NCI-H146 (cell line): ENCODE results near the gene ATXN1.
"Not testable (repeated sequence)": the region's sequence is repeated elsewhere in the genome, so short reads cannot be mapped to it uniquely, and the experiment has no call there.

Experiments used
- DNase-seq: peaks from one replicate; lab custom pipeline; 2025; lab: John Stamatoyannopoulos, UW

ATXN1 gene

DNA sequence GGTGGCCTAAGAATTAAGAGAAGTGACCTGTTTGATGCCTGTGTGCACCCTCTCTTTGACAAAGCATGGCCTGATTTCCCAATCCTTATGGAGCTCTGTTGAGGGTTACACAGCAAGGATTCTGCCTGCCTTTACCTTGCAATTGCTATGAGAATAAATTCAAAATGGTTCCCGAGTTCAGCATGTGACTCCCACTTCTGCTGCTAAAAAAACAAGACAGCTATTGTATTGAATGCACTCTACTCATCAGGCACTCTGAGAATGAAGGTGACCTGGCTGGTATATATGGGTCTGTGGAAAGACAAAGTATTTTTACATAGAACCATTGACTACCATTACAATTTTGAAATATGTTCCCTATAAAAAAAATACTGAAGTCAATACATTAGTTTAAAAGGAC is 190.3 kb downstream of the ATXN1 start:
- DNase-seq, result no peak

DNA sequence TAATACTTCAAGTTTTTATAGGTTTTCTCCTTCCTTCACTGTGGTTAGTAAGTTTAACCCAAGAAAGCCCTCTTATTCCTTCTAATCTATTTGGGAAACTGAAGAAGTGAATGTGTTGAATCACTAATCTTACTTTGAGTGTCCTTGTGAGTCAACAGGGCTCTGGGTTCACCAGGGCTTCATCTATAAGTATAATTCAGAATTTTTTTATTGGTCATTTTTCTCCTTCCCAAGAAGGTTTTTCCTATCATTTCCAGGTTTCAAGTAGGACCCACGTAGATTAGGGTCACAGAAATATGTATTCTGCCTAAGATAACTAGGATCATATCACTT is 191.1 kb downstream of the ATXN1 start:
- DNase-seq, result no peak

DNA sequence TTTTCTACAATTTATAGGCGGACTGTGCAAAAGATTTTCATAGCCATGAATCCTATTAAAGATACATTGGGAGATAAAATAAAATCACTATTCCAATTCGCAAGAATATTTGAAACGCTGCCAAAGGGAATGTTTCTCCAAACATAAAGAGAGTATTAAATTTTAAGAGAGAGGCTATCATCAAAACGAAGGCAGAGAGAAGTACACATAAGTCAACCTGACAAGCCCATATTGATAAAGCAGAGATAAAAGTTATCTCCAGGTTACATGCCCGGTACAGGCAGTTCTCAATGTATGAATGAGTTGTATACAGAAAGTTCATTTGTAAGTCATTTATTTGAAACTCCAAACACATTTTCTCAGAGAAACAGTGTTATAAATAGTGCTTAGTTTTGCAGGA is 193.1 kb downstream of the ATXN1 start:
- DNase-seq, result no peak

DNA sequence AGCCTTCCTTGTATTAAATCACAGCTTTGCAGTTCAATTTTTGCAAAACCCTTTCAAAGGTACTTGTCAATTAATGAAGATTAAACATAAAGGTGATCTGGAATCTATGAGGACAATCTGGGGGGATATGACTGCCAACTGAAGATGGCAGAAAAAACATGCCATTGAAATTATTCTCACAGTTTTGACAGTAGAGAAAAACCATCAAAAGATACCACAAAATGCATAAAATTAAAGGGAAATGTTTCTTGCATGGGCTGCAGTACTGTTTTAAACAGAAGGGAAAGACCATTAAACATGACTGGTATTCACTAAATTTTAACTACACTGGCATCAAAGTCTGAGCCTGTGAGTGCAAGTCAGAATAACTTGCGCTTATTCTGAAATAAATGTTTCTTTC is 194.2 kb downstream of the ATXN1 start:
- no peak for DNase-seq

DNA sequence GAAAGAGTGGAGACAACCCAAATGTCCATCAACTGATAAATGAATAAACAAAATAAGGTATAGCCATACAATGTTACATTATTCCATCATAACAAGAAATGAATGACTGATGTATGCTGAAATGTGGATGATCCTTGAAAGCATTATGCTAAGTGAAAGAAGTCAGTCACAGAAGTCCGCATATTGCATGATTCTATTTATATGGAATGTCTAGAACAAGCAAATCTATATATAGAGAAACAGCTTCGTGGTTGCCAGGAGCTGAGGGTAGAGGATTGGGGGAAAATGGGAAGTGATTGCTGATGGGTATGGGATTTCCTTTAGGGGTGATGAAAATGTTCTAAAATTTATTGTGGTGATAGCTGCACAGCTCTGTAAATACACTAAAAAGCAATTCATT is 196.8 kb downstream of the ATXN1 start:
- DNase-seq, result no peak

DNA sequence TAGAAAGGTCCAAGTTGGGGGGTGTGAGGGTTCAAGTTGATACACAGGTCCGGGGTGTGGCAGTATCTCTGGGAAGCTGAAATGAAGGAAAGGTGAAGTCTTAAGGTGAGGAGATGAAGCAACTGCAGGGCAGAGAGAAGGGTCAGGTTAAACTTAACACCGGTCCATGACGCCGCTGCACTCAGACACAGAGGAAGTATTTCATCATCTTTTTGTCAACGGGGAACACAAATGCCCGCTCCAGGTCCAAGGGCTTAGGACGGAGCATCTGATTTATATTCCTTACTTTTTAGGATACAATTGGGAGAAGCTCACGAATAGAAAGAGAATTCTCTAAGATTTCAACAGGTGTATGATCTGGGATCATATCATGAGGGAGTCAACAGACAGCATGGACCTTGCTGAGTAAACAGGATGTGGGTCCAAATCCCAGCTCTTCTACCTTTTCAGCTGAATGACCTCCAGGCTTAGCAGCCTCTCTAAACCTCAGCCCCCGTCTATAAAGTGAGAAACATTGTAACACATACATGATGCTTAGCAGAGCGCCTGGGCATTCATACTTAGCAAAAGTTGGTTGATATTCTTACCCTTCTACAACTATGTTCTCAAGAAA is 197.5 kb downstream of the ATXN1 start:
- no peak for DNase-seq

DNA sequence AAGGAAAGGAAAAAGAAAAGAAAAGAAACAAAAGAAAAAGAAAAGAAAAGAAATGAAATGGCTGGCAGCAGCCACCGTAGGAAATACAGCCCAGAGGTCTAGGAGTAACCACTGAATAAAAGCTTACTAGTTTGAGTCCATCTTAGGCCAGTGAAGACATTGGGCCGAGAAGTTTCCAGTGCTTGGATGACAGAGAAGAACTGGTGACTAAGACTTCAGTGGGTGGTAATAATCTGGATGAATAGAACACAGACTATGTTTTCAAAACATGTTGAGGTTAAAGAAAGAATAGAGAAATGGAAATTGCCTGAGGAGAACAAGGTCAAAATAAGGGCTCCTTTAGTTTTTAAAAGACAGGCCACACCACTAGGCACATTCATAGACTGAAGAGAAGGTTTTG is 198.8 kb downstream of the ATXN1 start:
- no peak for DNase-seq

DNA sequence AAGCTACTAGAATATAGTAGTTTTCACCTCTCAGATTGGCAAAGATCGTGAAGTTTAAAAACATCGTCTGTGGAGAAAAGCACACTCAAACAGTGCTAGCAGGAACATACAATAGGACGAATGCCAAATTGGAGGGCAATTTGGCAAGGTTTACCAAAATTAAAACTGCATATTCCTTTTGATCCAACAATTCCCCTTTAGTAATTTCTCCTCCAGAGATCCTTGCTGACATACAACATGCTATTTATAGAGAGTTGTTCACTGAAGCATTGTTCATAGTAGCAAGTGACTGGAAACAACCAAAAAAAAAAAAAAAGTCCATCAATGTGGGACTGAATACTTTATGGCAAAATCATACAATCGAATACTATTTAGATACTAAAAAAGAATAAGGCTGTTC is 202.2 kb downstream of the ATXN1 start:
- no peak for DNase-seq

DNA sequence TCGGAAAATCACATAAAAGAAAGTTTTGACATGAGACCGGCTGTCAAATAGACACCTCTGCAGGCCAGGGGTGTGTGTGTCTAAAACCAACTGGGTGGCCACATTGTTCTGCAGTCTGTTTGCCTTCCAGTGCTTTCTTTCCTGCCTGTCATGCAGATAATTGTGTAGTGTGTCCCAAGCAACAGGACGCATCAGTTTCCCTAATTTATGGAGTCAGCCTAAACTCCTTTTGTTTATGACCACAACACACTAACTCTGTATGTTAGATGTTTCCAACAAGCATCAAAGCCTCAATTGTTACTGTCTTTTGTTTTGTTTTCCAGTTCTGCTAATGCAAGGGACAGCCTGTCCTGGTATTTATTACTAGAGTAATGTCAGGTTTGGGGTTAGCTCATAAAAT is 205.7 kb downstream of the ATXN1 start:
- no peak for DNase-seq

DNA sequence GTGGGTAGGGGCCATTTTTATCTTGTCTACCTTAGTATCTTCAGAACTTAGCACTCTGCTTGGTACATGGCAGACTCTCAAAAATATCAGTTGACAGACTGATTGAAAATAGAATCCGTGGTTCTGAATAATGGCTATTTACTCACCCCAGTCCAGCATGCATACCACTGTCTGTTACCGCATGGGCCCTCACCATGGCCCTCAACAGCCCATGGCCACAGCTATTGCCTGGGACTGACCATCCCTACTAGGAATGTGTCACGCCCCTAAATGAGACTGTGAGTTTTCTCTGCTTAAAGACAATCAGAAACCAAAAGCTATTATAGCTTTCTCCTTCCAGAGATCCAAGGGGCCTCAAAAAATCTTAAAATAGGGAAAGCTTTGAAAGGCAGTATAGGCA is 207.7 kb downstream of the ATXN1 start:
- no peak for DNase-seq

DNA sequence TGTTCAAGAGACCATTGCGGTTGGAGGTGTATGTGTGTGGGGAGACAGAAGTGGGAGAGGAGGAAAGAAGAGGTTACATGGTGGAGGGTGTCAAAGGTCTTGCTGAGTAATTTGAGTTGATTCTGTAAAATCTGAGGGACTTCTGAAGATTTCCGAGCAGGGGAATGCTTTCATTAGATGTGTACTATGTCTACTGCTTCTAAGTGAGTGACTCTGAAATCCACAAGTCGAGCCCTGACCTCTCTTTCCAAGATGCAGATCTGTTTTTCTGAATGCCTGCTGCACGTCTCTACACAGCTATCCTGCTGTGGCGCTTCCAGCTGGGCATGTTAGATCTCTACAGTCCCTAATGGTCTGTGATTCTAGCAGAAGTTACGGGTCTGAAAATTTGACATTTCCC is 209.8 kb downstream of the ATXN1 start:
- no peak for DNase-seq

DNA sequence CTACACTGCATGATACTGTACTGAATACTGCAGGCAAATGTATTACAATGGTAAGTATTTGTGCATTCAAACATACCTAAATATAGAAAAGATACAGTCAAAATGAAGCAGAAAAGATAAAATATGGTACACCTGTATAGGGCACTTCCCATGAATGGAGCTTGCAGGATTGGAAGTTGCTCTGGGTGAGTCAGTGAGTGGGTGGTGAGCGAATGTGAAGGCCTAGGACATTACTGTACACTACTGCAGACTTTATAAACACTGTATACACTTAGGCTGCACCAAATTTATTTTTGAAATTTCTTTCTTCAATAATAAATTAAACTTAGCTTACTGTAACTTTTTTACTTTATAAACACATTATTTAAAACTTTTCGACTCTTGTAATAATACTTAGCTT is 213.1 kb downstream of the ATXN1 start:
- DNase-seq, result no peak

DNA sequence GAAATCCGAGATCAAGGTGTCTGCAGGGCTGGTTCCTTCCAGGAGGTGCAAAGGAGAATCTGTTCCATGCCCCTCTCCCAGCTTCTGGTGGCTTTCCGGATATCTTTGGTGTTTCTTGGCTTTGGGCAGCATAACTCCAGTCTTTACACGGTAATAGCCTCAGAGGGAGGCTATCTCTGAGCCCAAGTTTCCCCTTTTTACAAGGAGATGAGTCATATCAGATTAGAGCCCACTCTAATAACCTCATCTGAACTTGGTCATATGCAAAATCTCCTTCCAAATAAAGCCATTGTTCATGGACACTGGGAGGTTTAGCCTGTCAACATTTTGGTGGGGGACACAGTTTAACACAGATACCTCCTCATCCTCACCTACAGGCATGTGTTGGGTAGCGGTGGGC is 213.7 kb downstream of the ATXN1 start:
- DNase-seq, result no peak

DNA sequence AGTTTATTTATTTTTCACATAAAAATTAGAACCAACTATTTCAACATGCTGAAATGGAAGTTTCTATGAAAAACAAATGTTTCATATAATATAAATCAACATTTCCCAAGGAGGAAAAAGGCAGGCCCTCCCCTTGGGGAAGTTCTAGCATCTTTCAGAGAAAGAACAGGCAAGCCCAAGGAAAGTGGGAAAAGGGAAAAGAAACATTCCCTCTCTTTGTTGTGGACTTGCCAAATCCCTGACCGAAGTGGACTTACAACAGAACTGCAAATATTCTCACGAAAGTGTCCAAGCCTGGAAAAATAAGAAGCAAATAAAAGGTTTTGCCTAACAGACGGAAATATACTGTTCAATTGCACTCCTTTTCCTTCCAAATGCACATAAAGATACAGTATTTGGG is 214.4 kb downstream of the ATXN1 start:
- no peak for DNase-seq

DNA sequence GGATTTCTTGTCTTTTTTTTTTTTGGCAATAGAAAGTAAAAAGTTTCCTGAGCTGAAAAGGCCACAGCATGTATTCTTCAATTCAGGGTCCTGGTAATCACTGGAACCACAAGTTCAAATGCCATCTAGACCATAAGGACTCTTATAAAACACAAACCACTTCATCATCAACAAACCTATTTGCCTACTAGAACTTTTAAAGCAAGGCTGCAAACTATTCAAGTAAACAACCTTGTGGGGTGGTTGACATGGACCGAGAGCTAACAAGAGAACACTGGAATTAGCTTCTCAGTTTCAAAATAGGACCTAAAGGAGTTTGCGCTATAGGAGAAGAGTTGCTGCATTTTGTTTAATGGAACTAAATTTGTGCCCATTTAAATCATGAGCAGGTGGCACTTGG is 215.9 kb downstream of the ATXN1 start:
- DNase-seq, result no peak

DNA sequence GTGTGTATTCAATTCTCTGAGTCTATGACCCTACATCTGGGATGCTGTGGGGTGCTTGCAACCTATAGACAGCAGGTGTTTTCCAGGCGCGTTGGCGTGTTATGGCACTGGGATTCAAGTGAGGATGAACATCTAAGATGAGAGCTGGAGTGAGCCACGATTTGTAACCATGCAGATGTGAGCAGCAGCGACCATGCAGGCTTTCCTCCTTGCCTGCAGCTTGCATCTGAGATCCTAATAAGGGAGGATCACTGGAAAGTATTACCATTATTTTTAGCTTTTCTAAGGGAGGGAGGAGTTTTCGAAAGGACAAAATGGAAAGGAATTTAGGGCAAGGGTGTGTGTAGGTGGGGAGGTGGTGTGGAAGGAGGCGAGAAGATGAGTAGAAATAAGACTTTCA is 216.7 kb downstream of the ATXN1 start:
- no peak for DNase-seq

DNA sequence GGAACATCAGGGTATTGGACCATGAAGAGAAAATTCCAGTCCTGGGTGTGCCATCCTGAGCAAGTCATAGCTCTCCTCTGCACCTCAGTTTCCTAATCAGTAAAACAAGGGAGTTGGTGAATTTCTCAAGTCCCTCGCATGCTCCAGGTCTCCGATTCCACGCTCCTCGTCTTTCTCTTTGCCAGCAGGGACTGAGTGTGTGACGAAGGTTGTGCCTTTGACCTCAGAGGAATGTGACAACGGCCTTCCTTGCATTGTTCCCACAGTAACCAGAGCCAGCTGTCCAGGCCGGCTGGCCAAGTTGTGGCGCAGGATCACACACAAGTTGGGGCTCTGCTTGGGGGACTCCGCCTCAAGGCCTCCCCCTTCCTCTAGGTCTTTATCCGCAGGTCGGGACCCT is 217.3 kb downstream of the ATXN1 start:
- DNase-seq, result no peak

DNA sequence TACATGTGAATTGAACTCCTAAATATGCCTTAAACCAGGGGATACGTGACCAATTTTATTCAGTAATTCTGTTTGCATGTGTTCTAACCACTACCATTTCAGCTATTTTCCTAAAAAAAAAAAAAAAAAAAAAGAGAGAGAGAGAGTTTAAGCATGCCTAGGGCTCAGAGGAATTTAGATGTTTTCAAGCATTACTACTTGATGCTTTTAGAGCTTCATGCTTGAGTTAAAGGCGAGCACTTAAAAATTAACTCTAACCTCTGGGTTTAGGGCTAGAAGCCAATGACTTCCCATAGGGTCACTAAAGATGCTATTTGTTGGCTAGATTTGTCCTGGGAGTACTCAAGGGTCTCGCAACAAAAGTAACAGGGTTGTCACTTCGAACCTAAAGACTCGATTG is 217.7 kb downstream of the ATXN1 start:
- no peak for DNase-seq

DNA sequence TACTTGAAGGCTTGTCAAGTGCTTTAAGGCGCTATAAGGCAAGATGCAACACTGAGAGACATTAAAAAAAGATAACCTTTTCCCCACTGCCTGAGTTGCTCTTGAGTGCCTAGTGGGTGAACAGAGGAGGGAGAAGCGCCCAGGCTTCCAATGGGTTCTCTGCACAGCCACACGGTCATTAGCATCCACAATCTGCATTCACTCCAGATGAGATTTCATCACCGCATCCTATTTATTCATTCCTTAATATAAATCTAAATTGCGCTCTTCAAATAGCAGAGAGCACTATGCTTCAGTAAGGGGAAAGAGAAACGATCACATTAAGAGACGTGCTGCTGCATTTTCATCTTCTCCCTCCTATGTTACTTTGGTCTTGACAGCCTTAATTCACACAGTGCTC is 219.2 kb downstream of the ATXN1 start:
- DNase-seq, result no peak

DNA sequence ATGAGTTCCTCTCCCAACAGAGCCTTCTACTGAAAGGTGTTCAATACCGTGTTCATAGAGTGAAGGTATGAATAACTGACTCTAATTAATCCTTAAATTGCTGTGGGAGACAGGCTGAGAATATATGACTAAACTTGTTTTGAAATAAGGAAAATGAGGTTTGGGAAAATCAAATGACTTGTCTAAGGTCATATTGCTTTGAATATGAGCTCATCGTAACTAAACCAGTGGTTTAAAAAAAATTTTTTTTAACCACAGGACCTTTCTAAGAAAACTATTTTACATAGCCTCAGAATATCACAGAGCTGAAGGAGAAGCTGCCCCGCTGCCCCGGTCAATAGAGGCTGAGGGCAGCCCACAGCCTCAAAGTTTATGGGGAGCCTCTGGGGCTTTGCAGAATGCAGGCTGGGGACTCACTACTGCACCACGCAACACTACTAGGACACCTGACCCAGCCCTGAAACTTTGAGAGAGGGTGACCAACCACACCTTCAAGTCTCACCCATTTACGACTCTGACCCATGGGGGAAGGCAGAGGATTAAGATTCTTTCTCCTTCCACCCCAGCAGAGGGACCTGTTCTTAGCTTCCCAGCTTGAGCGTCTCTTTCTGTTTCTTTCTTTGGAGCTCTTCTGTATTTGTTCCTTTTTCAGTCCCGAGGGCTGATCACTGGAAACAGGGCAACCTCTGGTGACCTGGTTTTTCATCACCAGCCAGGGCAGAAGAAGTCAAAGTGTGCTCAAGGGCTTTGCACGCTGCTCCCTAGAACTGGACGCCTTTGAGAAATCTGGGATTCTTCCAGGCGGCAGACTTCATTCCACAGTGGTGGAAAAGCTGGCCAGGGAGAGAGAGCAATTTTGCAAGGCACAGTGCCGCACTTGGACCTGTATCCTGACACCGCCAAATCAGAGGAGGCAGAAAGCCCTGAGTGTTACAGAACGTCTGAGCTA is 220.2 kb downstream of the ATXN1 start:
- DNase-seq, result no peak

DNA sequence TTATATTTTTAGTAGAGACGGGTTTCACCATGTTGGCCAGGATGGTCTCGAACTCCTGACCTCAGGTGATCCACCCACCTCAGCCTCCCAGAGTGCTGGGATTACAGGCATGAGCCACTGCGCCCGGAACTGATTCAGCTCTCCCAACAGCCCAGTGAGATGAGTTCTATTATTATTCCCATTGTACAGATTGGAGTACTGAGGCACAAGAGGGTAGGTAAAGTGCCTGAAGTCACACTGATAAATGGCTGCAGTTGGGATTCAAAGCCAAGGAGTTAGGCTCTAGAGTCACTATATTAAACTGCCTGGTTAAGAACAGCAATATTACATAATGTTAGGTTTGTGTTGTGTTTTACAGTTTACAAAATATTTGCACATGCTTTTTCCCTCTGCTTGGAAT is 220.9 kb downstream of the ATXN1 start:
- not testable (repeated sequence) for DNase-seq

DNA sequence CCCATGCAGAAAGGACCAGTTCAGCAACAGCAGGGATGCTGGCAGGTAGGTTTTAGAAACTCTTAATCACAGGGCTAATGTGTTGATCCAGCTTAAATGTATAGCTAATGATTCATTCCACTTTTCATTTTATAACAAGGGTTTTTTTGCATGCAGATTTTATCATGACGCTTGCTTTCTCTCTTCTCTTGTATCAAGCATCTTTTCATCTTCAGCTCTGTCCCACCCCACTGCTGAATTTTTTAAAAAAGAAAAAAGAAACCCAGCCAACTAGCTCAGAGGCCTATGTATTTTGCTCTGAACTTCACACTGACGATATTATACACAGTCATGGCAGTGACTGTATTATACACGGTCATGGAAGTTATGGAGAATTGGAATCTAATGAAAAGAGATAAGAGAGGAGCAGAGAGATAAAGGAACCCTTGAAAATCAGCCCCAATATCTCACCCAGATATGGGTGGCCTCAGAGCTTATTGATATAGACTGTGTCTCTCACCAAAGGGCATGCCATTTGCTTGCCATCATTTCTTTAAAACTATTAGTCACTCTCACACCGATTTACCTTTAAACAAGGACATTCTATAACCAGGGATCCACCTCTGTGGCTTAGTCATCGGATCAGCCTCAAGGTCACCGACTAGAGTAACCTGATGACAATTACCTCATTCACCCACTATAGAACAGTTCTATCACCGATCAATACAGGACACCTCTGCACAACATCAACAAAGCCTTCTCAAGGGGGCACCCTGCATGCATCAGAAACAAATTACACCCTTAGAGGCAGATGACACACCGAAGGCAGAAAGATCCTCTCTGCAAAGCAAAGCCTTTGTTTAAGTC is 222.0 kb downstream of the ATXN1 start:
- peak; percentile 62 for DNase-seq

DNA sequence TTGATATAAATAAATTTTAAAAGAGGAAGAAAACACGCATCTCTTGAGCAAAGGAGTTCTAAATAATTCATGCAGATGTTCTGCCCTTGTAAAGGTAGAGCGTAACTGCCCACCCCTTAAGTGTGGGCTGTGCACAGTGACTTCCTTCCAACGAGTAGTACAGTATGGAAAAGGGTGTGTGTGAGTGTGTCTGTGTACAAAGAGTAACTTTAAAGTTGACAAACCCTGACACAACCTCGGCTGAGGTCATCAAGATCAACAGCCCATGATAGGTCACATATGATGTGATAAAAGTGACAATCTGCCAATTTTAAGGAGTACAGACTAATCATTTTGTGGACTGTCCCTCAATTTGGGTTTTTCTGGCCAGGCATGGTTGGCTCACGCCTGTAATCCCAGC is 225.7 kb downstream of the ATXN1 start:
- no peak for DNase-seq
